ENCODE measurements around the gene ADCY7. TPM values are rescaled to one million over a fixed set of nuclear protein-coding genes. Genes with fewer than 3 reads are reported as not detected.

ADCY7 gene
- total and polyA plus RNA-seq, 2 of the 4 experiments (the other 2 are of a cell fraction), result 15.2 to 17.1 TPM

- Histone ChIP-seq H3K9me1 (ENCODE audit: insufficient read depth, low read length) (no peaks in the 10 kb centered on the region), H2AK9ac (replicated peaks; ENCODE audit: low read depth, low read length, poor library complexity) (no peak overlapping the region), H3K79me1 (ENCODE audit: low read depth in 1 of 2, low read length in 2 of 2) (peaks cover 8 to 31% of the 10 kb centered on the region in 2 experiments; a peak in 3 of 4 replicates), H2AK5ac (ENCODE audit: low read depth, low read length) (no peak overlapping the region), H3K18ac (ENCODE audit: low read depth, low read length) (no peak overlapping the region), H3K4me1 (ENCODE audit: control insufficient read depth, insufficient read depth, low read length) (no peaks in the 10 kb centered on the region), H3K14ac (replicated peaks; ENCODE audit: low read depth, low read length) (no peak overlapping the region), H3K4me3 (ENCODE audit: insufficient read depth, low read depth, low read length) (no peak overlapping the region), H3K9ac (ENCODE audit: low read depth, low read length) (no peak overlapping the region), H3K27ac (ENCODE audit: insufficient read depth, low read length) (no peak overlapping the region), H3K36me3 (ENCODE audit: control insufficient read depth, insufficient read depth, low read length) (no peaks in the 10 kb centered on the region; the same call in 1 of the 2 replicates), H3K9me3 (ENCODE audit: control insufficient read depth, insufficient read depth, low read length) (0 out of 2 replicates have a peak, but pooled peaks cover 2% of the 10 kb centered on the region), H2AFZ (replicated peaks; ENCODE audit: low read length, poor library complexity) (no peak overlapping the region), H4K91ac (ENCODE audit: insufficient read depth, low read depth, low read length) (no peak overlapping the region), H2BK120ac (ENCODE audit: low read depth, low read length) (no peak overlapping the region), H2BK5ac (ENCODE audit: low read depth, low read length, poor library complexity, severe bottlenecking) (no peak overlapping the region), H3K4ac (ENCODE audit: low read depth, low read length) (no peak overlapping the region), H3K27me3 (ENCODE audit: control insufficient read depth, insufficient read depth, low read length) (no peaks in the 10 kb centered on the region), H3K23ac (ENCODE audit: low read depth, low read length) (no peak overlapping the region), H2BK15ac (ENCODE audit: low read depth, low read length) (no peak overlapping the region), H4K8ac (ENCODE audit: low read depth in 2 of 2, low read length in 2 of 2) (no peak overlapping the region), H3K4me2 (ENCODE audit: low read depth, low read length) (no peak overlapping the region), H4K20me1 (ENCODE audit: insufficient read depth, low read length) (peaks cover 14% of the 10 kb centered on the region; the same call in 1 of the 2 replicates), H4K5ac (ENCODE audit: low read depth, low read length) (no peak overlapping the region), H3K56ac (ENCODE audit: extremely low read depth, insufficient read depth, low read length) (no peak overlapping the region), H2BK20ac (ENCODE audit: low read depth, low read length) (no peak overlapping the region)
- no peak for ATAC-seq (ENCODE audit: low read depth)
- no CpG with 5 or more reads among the region's 2 CpGs for WGBS, 2 experiments (ENCODE audit: extremely low coverage in 2 of 2, insufficient read length in 1 of 2)
- DNase-seq, result no peak
- CTCF ChIA-PET, result interaction anchor here (0.6 kb wide), 1 partner anchor 390 kb away, joined by 6 read pairs; no protein-coding TSS in a partner anchor
- in situ Hi-C loops (cut with MboI; ENCODE audit: low sequenced_read_pairs), result no loop called here
- POLR2A ChIA-PET (ENCODE audit: unreplicated experiment), result no interaction called here
- TF ChIP-seq MAZ (IDR thresholded peaks at IDR 0.05; ENCODE audit: borderline replicate concordance, low read depth, low read length), result no peak
- TF ChIP-seq USF2 (IDR thresholded peaks at IDR 0.05; ENCODE audit: low read depth, low read length), result no peak
- TF ChIP-seq RCOR1 (IDR thresholded peaks at IDR 0.05; ENCODE audit: insufficient replicate concordance, low read length), result no peak
- TF ChIP-seq FOS (IDR thresholded peaks at IDR 0.05; ENCODE audit: low read depth, low read length), result no peak
- no peak for TF ChIP-seq RFX5 (IDR thresholded peaks at IDR 0.05; ENCODE audit: low read depth, low read length)
- no peak for TF ChIP-seq BHLHE40 (IDR thresholded peaks at IDR 0.05; ENCODE audit: low read depth, low read length)
- TF ChIP-seq RAD21 (IDR thresholded peaks at IDR 0.05; ENCODE audit: low read length), result no peak
- no peak for TF ChIP-seq SMC3 (IDR thresholded peaks at IDR 0.05; ENCODE audit: low read depth, low read length)
- TF ChIP-seq NFE2L2 (IDR thresholded peaks at IDR 0.05; ENCODE audit: low read depth, low read length), result no peak
- no peak for TF ChIP-seq CHD1 (IDR thresholded peaks at IDR 0.05; ENCODE audit: low read depth, low read length)
- TF ChIP-seq ELK1 (IDR thresholded peaks at IDR 0.05; ENCODE audit: borderline replicate concordance, low read depth, low read length), result no peak
- no peak for TF ChIP-seq POLR2A (IDR thresholded peaks at IDR 0.05; ENCODE audit: low read depth, low read length)
- no peak for TF ChIP-seq MXI1 (IDR thresholded peaks at IDR 0.05; ENCODE audit: borderline replicate concordance, low read depth, low read length)
- no TSS peak for BruUV-seq (replicated peaks)
- dilution Hi-C loops (cut with HindIII; ENCODE audit: low sequenced_read_pairs, unreplicated experiment), result no loop called here
- intact Hi-C loops (cut with micrococcal nuclease), result no loop called here
These were observed 9.9 kb downstream of the ADCY7 start for GRCh38 chr16:50276326-50276640.

Data from IMR-90 (cell line).